HG03432 (cell line): ENCODE data around the gene CADM2.

Experiments
- ATAC-seq: cut with Tn5 transposase; IDR thresholded peaks from one replicate; pipeline ENCODE4 v1.9.1; 2021; ENCODE audit warnings: mild to moderate bottlenecking, moderate library complexity; ENCODE audit not compliant: unreplicated experiment

CADM2 gene

GRCh38 chr3:85182975-85183752, 224.4 kb downstream of the CADM2 start:
- ATAC-seq = no peak

- no peak for ATAC-seq
These were observed 226.7 kb downstream of the CADM2 start for GRCh38 chr3:85185495-85185894.

- no peak for ATAC-seq
These were observed 230.9 kb downstream of the CADM2 start for GRCh38 chr3:85189731-85190130.

GRCh38 chr3:85193565-85193964, 234.8 kb downstream of the CADM2 start:
- ATAC-seq = no peak

GRCh38 chr3:85208650-85209049, 249.9 kb downstream of the CADM2 start:
- ATAC-seq = no peak

- no peak for ATAC-seq
These were observed 251.8 kb downstream of the CADM2 start for GRCh38 chr3:85210540-85210939.

GRCh38 chr3:85228966-85229365, 270.2 kb downstream of the CADM2 start:
- ATAC-seq = no peak

GRCh38 chr3:85244091-85244490, 285.3 kb downstream of the CADM2 start:
- ATAC-seq = no peak

GRCh38 chr3:85244519-85244918, 285.7 kb downstream of the CADM2 start:
- ATAC-seq = no peak

- no peak for ATAC-seq
These were observed 293.0 kb downstream of the CADM2 start for GRCh38 chr3:85251766-85252165.

- ATAC-seq = no peak
These were observed 293.9 kb downstream of the CADM2 start for GRCh38 chr3:85252686-85253085.

GRCh38 chr3:85254738-85255137, 295.9 kb downstream of the CADM2 start:
- ATAC-seq = no peak

GRCh38 chr3:85255949-85256348, 297.2 kb downstream of the CADM2 start:
- ATAC-seq = no peak

- no peak for ATAC-seq
These were observed 299.5 kb downstream of the CADM2 start for GRCh38 chr3:85258326-85258725.

GRCh38 chr3:85258819-85259218, 300.0 kb downstream of the CADM2 start:
- no peak for ATAC-seq

GRCh38 chr3:85259748-85260147, 301.0 kb downstream of the CADM2 start:
- ATAC-seq = no peak

GRCh38 chr3:85264381-85264780, 305.6 kb downstream of the CADM2 start:
- ATAC-seq = no peak

- no peak for ATAC-seq
These were observed 311.7 kb downstream of the CADM2 start for GRCh38 chr3:85270488-85270887.

- ATAC-seq = no peak
These were observed 313.1 kb downstream of the CADM2 start for GRCh38 chr3:85271911-85272310.

- no peak for ATAC-seq
These were observed 329.5 kb downstream of the CADM2 start for GRCh38 chr3:85288257-85288656.

- no peak for ATAC-seq
These were observed 338.5 kb downstream of the CADM2 start for GRCh38 chr3:85297291-85297690.

- ATAC-seq = no peak
These were observed 339.2 kb downstream of the CADM2 start for GRCh38 chr3:85298032-85298431.

GRCh38 chr3:85303156-85303555, 344.4 kb downstream of the CADM2 start:
- ATAC-seq = no peak
